IMR-90 (cell line): Measurements from ENCODE around the gene IFNA14. TPM values are rescaled to one million over a fixed set of nuclear protein-coding genes. Genes with fewer than 3 reads are reported as not detected.

Source experiments
- ATAC-seq: fragments of 200-7000 bp; cut with Tn5 transposase; 2 replicates; pipeline ENCODE4 v1.9.1; 2020; ENCODE audit warnings: low read depth, mild to moderate bottlenecking, moderate library complexity
- BruUV-seq: library from RNA; stranded (reverse); fragments of 400-500 nt; replicated peaks from 2 replicates; lab custom pipeline; 2021; lab: Mats Ljungman, UMichigan
- CTCF ChIA-PET: fragments of 300-600 bp; formaldehyde crosslinking; extraction: SDS; loops from one replicate; lab custom pipeline; 2021; ENCODE audit warnings: antibody characterized with exemption; lab: Yijun Ruan, JAX
- POLR2A ChIA-PET: fragments of 300-600 bp; sonication (Branson Sonifier 250); formaldehyde crosslinking; loops from one replicate; lab custom pipeline; 2022; ENCODE audit warnings: antibody characterized with exemption; ENCODE audit not compliant: unreplicated experiment; lab: Charles Lee
- DNase-seq: peaks from one replicate; pipeline ENCODE4 v3.0.0; 2013
- H2AFZ ChIP-seq: replicated peaks from 2 replicates; pipeline ENCODE3; 2013; ENCODE audit warnings: low read length, mild to moderate bottlenecking; ENCODE audit not compliant: poor library complexity
- H2AK5ac ChIP-seq: 2 replicates; pipeline ENCODE4 v1.6.1; 2013; ENCODE audit warnings: low read depth, low read length, inconsistent platforms
- H2AK9ac ChIP-seq: replicated peaks from 2 replicates; pipeline ENCODE3; 2013; ENCODE audit warnings: mild to moderate bottlenecking, low read depth, low read length, moderate library complexity; ENCODE audit not compliant: poor library complexity
- H2BK120ac ChIP-seq: 2 replicates; pipeline ENCODE4 v1.6.1; 2013; ENCODE audit warnings: low read depth, low read length, inconsistent platforms
- H2BK15ac ChIP-seq: 3 replicates; pipeline ENCODE4 v1.6.1; 2013; ENCODE audit warnings: low read depth, low read length, inconsistent platforms
- H2BK20ac ChIP-seq: 2 replicates; pipeline ENCODE4 v1.6.1; 2013; ENCODE audit warnings: low read depth, mild to moderate bottlenecking, inconsistent platforms, low read length, moderate library complexity
- H2BK5ac ChIP-seq: 2 replicates; pipeline ENCODE4 v1.6.1; 2013; ENCODE audit warnings: mild to moderate bottlenecking, low read depth, low read length, inconsistent platforms; ENCODE audit not compliant: poor library complexity, severe bottlenecking
- H3K14ac ChIP-seq: replicated peaks from 2 replicates; pipeline ENCODE4 v1.6.1; 2013; ENCODE audit warnings: low read depth, low read length, inconsistent platforms
- H3K18ac ChIP-seq: 2 replicates; pipeline ENCODE4 v1.6.1; 2013; ENCODE audit warnings: low read depth, low read length, control low read depth
- H3K23ac ChIP-seq: 2 replicates; pipeline ENCODE4 v1.6.1; 2013; ENCODE audit warnings: low read depth, low read length, inconsistent platforms
- H3K27ac ChIP-seq: 2 replicates; pipeline ENCODE4 v1.5.1; 2013; ENCODE audit warnings: mild to moderate bottlenecking, control low read depth, low read length; ENCODE audit not compliant: insufficient read depth
- H3K27me3 ChIP-seq: 2 replicates; pipeline ENCODE4 v1.6.1; 2013; ENCODE audit warnings: low read length; ENCODE audit not compliant: control insufficient read depth, insufficient read depth
- H3K36me3 ChIP-seq: 2 replicates; pipeline ENCODE4 v1.6.1; 2013; ENCODE audit warnings: low read length, mixed read lengths; ENCODE audit not compliant: control insufficient read depth, insufficient read depth
- H3K4ac ChIP-seq: 2 replicates; pipeline ENCODE4 v1.6.1; 2013; ENCODE audit warnings: low read depth, low read length, inconsistent platforms
- H3K4me1 ChIP-seq: 2 replicates; pipeline ENCODE4 v1.6.1; 2013; ENCODE audit warnings: low read length, mixed read lengths; ENCODE audit not compliant: control insufficient read depth, insufficient read depth
- H3K4me2 ChIP-seq: 2 replicates; pipeline ENCODE4 v1.6.1; 2013; ENCODE audit warnings: low read depth, mild to moderate bottlenecking, control low read depth, low read length, moderate library complexity
- H3K4me3 ChIP-seq: 2 replicates; pipeline ENCODE4 v1.5.1; 2013; ENCODE audit warnings: low read depth, mild to moderate bottlenecking, control low read depth, low read length, moderate library complexity; ENCODE audit not compliant: insufficient read depth
- H3K56ac ChIP-seq: 2 replicates; pipeline ENCODE4 v1.6.1; 2013; ENCODE audit warnings: low read length, inconsistent platforms; ENCODE audit not compliant: insufficient read depth; ENCODE audit errors: extremely low read depth
- H3K79me1 ChIP-seq, 2 experiments: 2 replicates each; pipeline ENCODE4 v1.6.1; 2013; ENCODE audit warnings: low read length in 2 of 2, inconsistent platforms in 1 of 2, low read depth in 1 of 2
- H3K9ac ChIP-seq: 2 replicates; pipeline ENCODE4 v1.6.1; 2013; ENCODE audit warnings: low read depth, low read length, control low read depth
- H3K9me1 ChIP-seq: 2 replicates; pipeline ENCODE4 v1.6.1; 2013; ENCODE audit warnings: low read length, inconsistent platforms; ENCODE audit not compliant: insufficient read depth
- H3K9me3 ChIP-seq: 2 replicates; pipeline ENCODE4 v1.6.1; 2013; ENCODE audit warnings: low read length; ENCODE audit not compliant: control insufficient read depth, insufficient read depth
- H4K20me1 ChIP-seq: 2 replicates; pipeline ENCODE4 v1.6.1; 2013; ENCODE audit warnings: low read length, inconsistent platforms; ENCODE audit not compliant: insufficient read depth
- H4K5ac ChIP-seq: 2 replicates; pipeline ENCODE4 v1.6.1; 2013; ENCODE audit warnings: mild to moderate bottlenecking, low read depth, low read length, control low read depth
- H4K8ac ChIP-seq, 2 experiments: 2 replicates each; pipeline ENCODE4 v1.6.1; 2013; ENCODE audit warnings: low read depth in 2 of 2, low read length in 2 of 2, control low read depth in 1 of 2, inconsistent platforms in 1 of 2
- H4K91ac ChIP-seq: 2 replicates; pipeline ENCODE4 v1.6.1; 2013; ENCODE audit warnings: low read depth, low read length, inconsistent platforms; ENCODE audit not compliant: insufficient read depth
- BHLHE40 ChIP-seq: fragments of 150-350 bp; IDR thresholded peaks from 2 replicates; pipeline ENCODE4 v1.6.1; 2016; ENCODE audit warnings: mild to moderate bottlenecking, low read depth, low read length
- CEBPB ChIP-seq: IDR thresholded peaks from 2 replicates; pipeline ENCODE4 v1.6.1; 2012; ENCODE audit warnings: low read depth, low read length, improper control_type of control experiment
- CHD1 ChIP-seq: IDR thresholded peaks from 2 replicates; pipeline ENCODE4 v1.6.1; 2012; ENCODE audit warnings: low read depth, low read length, improper control_type of control experiment
- MAFK ChIP-seq: IDR thresholded peaks from 2 replicates; pipeline ENCODE4 v1.6.1; 2012; ENCODE audit warnings: low read depth, low read length, improper control_type of control experiment
- MAZ ChIP-seq: IDR thresholded peaks from 2 replicates; pipeline ENCODE4 v1.6.1; 2012; ENCODE audit warnings: low read depth, mild to moderate bottlenecking, low read length, improper control_type of control experiment, moderate library complexity, borderline replicate concordance
- MXI1 ChIP-seq: IDR thresholded peaks from 2 replicates; pipeline ENCODE4 v1.6.1; 2012; ENCODE audit warnings: low read depth, mild to moderate bottlenecking, low read length, moderate library complexity, borderline replicate concordance
- NFE2L2 ChIP-seq: fragments of 150-350 bp; IDR thresholded peaks from 2 replicates; pipeline ENCODE4 v1.6.1; 2016; ENCODE audit warnings: low read depth, mild to moderate bottlenecking, low read length
- POLR2A ChIP-seq: IDR thresholded peaks from 2 replicates; pipeline ENCODE4 v1.6.1; 2012; ENCODE audit warnings: mild to moderate bottlenecking, low read depth, low read length
- RAD21 ChIP-seq: IDR thresholded peaks from 2 replicates; pipeline ENCODE4 v1.6.1; 2012; ENCODE audit warnings: low read length, improper control_type of control experiment
- RCOR1 ChIP-seq: IDR thresholded peaks from 2 replicates; pipeline ENCODE4 v1.6.1; 2012; ENCODE audit warnings: mild to moderate bottlenecking, low read length, improper control_type of control experiment; ENCODE audit not compliant: insufficient replicate concordance
- RFX5 ChIP-seq: IDR thresholded peaks from 2 replicates; pipeline ENCODE4 v1.8.0; 2012; ENCODE audit warnings: low read depth, mild to moderate bottlenecking, low read length, moderate library complexity
- SMC3 ChIP-seq: fragments of 150-350 bp; IDR thresholded peaks from 2 replicates; pipeline ENCODE4 v1.6.1; 2016; ENCODE audit warnings: low read depth, mild to moderate bottlenecking, antibody characterized with exemption, low read length, moderate library complexity
- WGBS, 2 experiments: methylation state at CpG; one replicate each; pipeline versions ENCODE4 v1.1.5 to v1.1.7; 2013; ENCODE audit warnings: missing lambda C conversion rate in 2 of 2; ENCODE audit not compliant: insufficient read length in 1 of 2; ENCODE audit errors: extremely low coverage in 2 of 2; 5-methylcytosine and 5-hydroxymethylcytosine counted together
- dilution Hi-C: fragments of 300-500 bp; cut with HindIII; formaldehyde crosslinking; loops from one replicate; pipeline ENCODE4 v1.14.3; 2018; ENCODE audit warnings: low sequenced_read_pairs; ENCODE audit not compliant: unreplicated experiment
- in situ Hi-C: fragments of 300-500 bp; cut with MboI; formaldehyde crosslinking; loops from 3 replicates; pipeline ENCODE4 v1.14.3; 2019; ENCODE audit warnings: low sequenced_read_pairs, inconsistent platforms, mixed read lengths
- intact Hi-C: fragments of 100-400 bp; cut with micrococcal nuclease; formaldehyde crosslinking; loops from 2 replicates; pipeline ENCODE4 v1.10.0; 2022
- polyA plus RNA-seq, 3 experiments: library from polyadenylated mRNA; depleted of rRNA; stranded (reverse); fragments of >200 nt; gene quantifications; 2 replicates each; pipeline ENCODE4 v1.2.3, GENCODE V29; 2012; ENCODE audit warnings: low replicate concordance in 1 of 3
- total RNA-seq: library from RNA; depleted of rRNA; stranded (reverse); fragments of >200 nt; gene quantifications from 2 replicates; pipeline ENCODE4 v1.2.3, GENCODE V29; 2012
- TF ChIP-seq, protein P1 (sequence below): fragments of 150-350 bp; IDR thresholded peaks from 2 replicates; pipeline ENCODE4 v1.6.1; 2016; ENCODE audit warnings: low read depth, mild to moderate bottlenecking, low read length, moderate library complexity, borderline replicate concordance
- TF ChIP-seq, protein P2 (sequence below): conservative IDR thresholded peaks from 2 replicates; pipeline ENCODE4 v1.5.1; 2012; ENCODE audit warnings: mild to moderate bottlenecking, low read depth, low read length, improper control_type of control experiment
- TF ChIP-seq, protein P3 (sequence below): fragments of 150-350 bp; IDR thresholded peaks from 2 replicates; pipeline ENCODE4 v1.6.1; 2017; ENCODE audit warnings: mild to moderate bottlenecking, antibody characterized with exemption, low read length, low read depth

The IFNA14 gene
- total and polyA plus RNA-seq, 2 of the 4 experiments (the other 2 are of a cell fraction) = not detected

- dilution Hi-C loops (no loop called here), in situ Hi-C loops (no loop called here), intact Hi-C loops (no loop called here)
- H3K27me3 ChIP-seq = no peaks in the 10 kb centered on the region; the same call in 1 of the 2 replicates
- H3K23ac ChIP-seq = no peak overlapping the region
- no peak overlapping the region for H3K56ac ChIP-seq
- no peaks in the 10 kb centered on the region for H3K36me3 ChIP-seq
- no peak overlapping the region for H4K5ac ChIP-seq
- no peak overlapping the region for H3K4me3 ChIP-seq
- H2BK15ac ChIP-seq = no peak overlapping the region
- H3K4me2 ChIP-seq = no peak overlapping the region
- H4K20me1 ChIP-seq = no peaks in the 10 kb centered on the region
- no peaks in the 10 kb centered on the region for H3K4me1 ChIP-seq
- H2AK5ac ChIP-seq = no peak overlapping the region
- ChIA-PET POLR2A (no interaction called here), CTCF (no interaction called here)
- DNase-seq (no peak), ATAC-seq (no peak)
- H4K91ac ChIP-seq = no peak overlapping the region
- H4K8ac ChIP-seq = no peak overlapping the region
- no peak overlapping the region for H3K14ac ChIP-seq
- no CpG with 5 or more reads among the region's 3 CpGs for WGBS, 2 experiments
- H2AFZ ChIP-seq = no peak overlapping the region
- TF ChIP-seq, protein P1, sequence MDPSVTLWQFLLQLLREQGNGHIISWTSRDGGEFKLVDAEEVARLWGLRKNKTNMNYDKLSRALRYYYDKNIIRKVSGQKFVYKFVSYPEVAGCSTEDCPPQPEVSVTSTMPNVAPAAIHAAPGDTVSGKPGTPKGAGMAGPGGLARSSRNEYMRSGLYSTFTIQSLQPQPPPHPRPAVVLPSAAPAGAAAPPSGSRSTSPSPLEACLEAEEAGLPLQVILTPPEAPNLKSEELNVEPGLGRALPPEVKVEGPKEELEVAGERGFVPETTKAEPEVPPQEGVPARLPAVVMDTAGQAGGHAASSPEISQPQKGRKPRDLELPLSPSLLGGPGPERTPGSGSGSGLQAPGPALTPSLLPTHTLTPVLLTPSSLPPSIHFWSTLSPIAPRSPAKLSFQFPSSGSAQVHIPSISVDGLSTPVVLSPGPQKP = no peak
- no peak for TF ChIP-seq RAD21
- TF ChIP-seq RFX5 = no peak
- TF ChIP-seq, protein P2, sequence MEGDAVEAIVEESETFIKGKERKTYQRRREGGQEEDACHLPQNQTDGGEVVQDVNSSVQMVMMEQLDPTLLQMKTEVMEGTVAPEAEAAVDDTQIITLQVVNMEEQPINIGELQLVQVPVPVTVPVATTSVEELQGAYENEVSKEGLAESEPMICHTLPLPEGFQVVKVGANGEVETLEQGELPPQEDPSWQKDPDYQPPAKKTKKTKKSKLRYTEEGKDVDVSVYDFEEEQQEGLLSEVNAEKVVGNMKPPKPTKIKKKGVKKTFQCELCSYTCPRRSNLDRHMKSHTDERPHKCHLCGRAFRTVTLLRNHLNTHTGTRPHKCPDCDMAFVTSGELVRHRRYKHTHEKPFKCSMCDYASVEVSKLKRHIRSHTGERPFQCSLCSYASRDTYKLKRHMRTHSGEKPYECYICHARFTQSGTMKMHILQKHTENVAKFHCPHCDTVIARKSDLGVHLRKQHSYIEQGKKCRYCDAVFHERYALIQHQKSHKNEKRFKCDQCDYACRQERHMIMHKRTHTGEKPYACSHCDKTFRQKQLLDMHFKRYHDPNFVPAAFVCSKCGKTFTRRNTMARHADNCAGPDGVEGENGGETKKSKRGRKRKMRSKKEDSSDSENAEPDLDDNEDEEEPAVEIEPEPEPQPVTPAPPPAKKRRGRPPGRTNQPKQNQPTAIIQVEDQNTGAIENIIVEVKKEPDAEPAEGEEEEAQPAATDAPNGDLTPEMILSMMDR = no peak
- TF ChIP-seq RCOR1 = no peak
- TF ChIP-seq CEBPB = no peak
- TF ChIP-seq MAZ = no peak
- no peak for TF ChIP-seq POLR2A
- TF ChIP-seq, protein P3, sequence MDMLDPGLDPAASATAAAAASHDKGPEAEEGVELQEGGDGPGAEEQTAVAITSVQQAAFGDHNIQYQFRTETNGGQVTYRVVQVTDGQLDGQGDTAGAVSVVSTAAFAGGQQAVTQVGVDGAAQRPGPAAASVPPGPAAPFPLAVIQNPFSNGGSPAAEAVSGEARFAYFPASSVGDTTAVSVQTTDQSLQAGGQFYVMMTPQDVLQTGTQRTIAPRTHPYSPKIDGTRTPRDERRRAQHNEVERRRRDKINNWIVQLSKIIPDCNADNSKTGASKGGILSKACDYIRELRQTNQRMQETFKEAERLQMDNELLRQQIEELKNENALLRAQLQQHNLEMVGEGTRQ = no peak
- TF ChIP-seq CHD1 = no peak
- no peak for TF ChIP-seq SMC3
- no peak for TF ChIP-seq MAFK
- TF ChIP-seq BHLHE40 = no peak
- no peak for TF ChIP-seq NFE2L2
- no peak for TF ChIP-seq MXI1
- no peak overlapping the region for H3K9ac ChIP-seq
- no TSS peak for BruUV-seq
- no peak overlapping the region for H2AK9ac ChIP-seq
- no peak overlapping the region for H3K4ac ChIP-seq
- H3K18ac ChIP-seq = no peak overlapping the region
- H3K27ac ChIP-seq = no peak overlapping the region
- no peaks in the 10 kb centered on the region for H3K79me1 ChIP-seq
- no peak overlapping the region for H2BK120ac ChIP-seq
- H2BK20ac ChIP-seq = no peak overlapping the region
- no peaks in the 10 kb centered on the region for H3K9me1 ChIP-seq
- H2BK5ac ChIP-seq = no peak overlapping the region
- H3K9me3 ChIP-seq = no peaks in the 10 kb centered on the region
Measured at GRCh38 chr9:21287280-21287679, 47.5 kb upstream of the IFNA14 start.
